WTC11 (cell line): ENCODE measurements around the gene HSPB6. TPM values are rescaled to one million over a fixed set of nuclear protein-coding genes. Genes with fewer than 3 reads are reported as not detected.
A peak's percentile ranks its signal among the peaks of the same experiment; 100 is the strongest.

ENCODE experiments used
- ATAC-seq: fragments of 200-7000 bp; cut with Tn5 transposase; 2 replicates; pipeline ENCODE4 v1.10.0; 2021; ENCODE audit warnings: mild to moderate bottlenecking, moderate library complexity
- CTCF ChIA-PET: fragments of 300-600 bp; sonication (Branson Sonifier 250); formaldehyde crosslinking; loops from one replicate; lab custom pipeline; 2021; ENCODE audit warnings: antibody characterized with exemption; lab: Charles Lee
- POLR2A ChIA-PET: fragments of 350-600 bp; sonication (Branson Sonifier 250); formaldehyde crosslinking; loops from one replicate; lab custom pipeline; 2021; ENCODE audit warnings: antibody characterized with exemption; lab: Charles Lee
- DNase-seq: peaks from one replicate; pipeline ENCODE4 v3.0.0; 2021; ENCODE audit warnings: low spot score
- H3K27ac Mint-ChIP-seq: 2 replicates; pipeline ENCODE4 v1.8.0; 2021; ENCODE audit warnings: mixed read lengths
- H3K27me3 Mint-ChIP-seq: 2 replicates; pipeline ENCODE4 v1.8.0; 2021; ENCODE audit warnings: low read depth, mild to moderate bottlenecking, moderate library complexity, mixed read lengths
- H3K36me3 Mint-ChIP-seq: 2 replicates; pipeline ENCODE4 v1.8.0; 2021; ENCODE audit warnings: mixed read lengths
- H3K4me1 Mint-ChIP-seq: 2 replicates; pipeline ENCODE4 v1.8.0; 2022; ENCODE audit warnings: mixed read lengths
- H3K4me3 Mint-ChIP-seq: 2 replicates; pipeline ENCODE4 v1.8.0; 2021; ENCODE audit warnings: mild to moderate bottlenecking, moderate library complexity, mixed read lengths
- H3K9me3 Mint-ChIP-seq: 2 replicates; pipeline ENCODE4 v1.8.0; 2021; ENCODE audit warnings: mixed read lengths
- ARID4B ChIP-seq: sonication (generic); formaldehyde crosslinking; IDR thresholded peaks from 2 replicates; pipeline ENCODE4 v1.8.0; 2023; ENCODE audit warnings: missing genetic modification reagents, mild to moderate bottlenecking, borderline replicate concordance
- HMGA2 ChIP-seq: fragments of 250-450 bp; sonication (Bioruptor Pico); IDR thresholded peaks from 2 replicates; pipeline ENCODE4 v1.4.0; 2021; ENCODE audit warnings: mild to moderate bottlenecking, moderate library complexity
- IRF1 ChIP-seq: sonication (generic); formaldehyde crosslinking; IDR thresholded peaks from 2 replicates; pipeline ENCODE4 v1.8.0; 2023; ENCODE audit warnings: missing genetic modification reagents
- NR3C1 ChIP-seq: sonication (generic); formaldehyde crosslinking; conservative IDR thresholded peaks from 2 replicates; pipeline ENCODE4 v1.8.1; 2023; ENCODE audit warnings: low read depth, mild to moderate bottlenecking, missing genetic modification reagents
- PRDM15 ChIP-seq: sonication (generic); formaldehyde crosslinking; IDR thresholded peaks from 2 replicates; pipeline ENCODE4 v1.8.0; 2022; ENCODE audit warnings: missing genetic modification reagents
- RELA ChIP-seq: sonication (generic); formaldehyde crosslinking; IDR thresholded peaks from 2 replicates; pipeline ENCODE4 v1.8.1; 2022; ENCODE audit warnings: missing genetic modification reagents, mild to moderate bottlenecking, borderline replicate concordance
- ZNF232 ChIP-seq: sonication (generic); formaldehyde crosslinking; IDR thresholded peaks from 2 replicates; pipeline ENCODE4 v1.8.0; 2022; ENCODE audit warnings: mild to moderate bottlenecking, missing genetic modification reagents
- ZNF423 ChIP-seq: fragments of 250-450 bp; sonication (Bioruptor Pico); IDR thresholded peaks from 2 replicates; pipeline ENCODE4 v2.1.2; 2022; ENCODE audit warnings: mild to moderate bottlenecking, moderate library complexity
- ZNF671 ChIP-seq: fragments of 250-450 bp; sonication (Bioruptor Pico); IDR thresholded peaks from 2 replicates; pipeline ENCODE4 v1.8.0; 2021; ENCODE audit warnings: mild to moderate bottlenecking
- total RNA-seq: library from RNA; stranded (reverse); gene quantifications from 3 replicates; pipeline ENCODE4 v1.2.3, GENCODE V29; 2021
- TF ChIP-seq, protein P1 (sequence below): sonication (generic); formaldehyde crosslinking; IDR thresholded peaks from 2 replicates; pipeline ENCODE4 v1.8.1; 2023; ENCODE audit warnings: mild to moderate bottlenecking, missing genetic modification reagents, moderate library complexity
- TF ChIP-seq, protein P2 (sequence below): sonication (generic); formaldehyde crosslinking; conservative IDR thresholded peaks from 2 replicates; pipeline ENCODE4 v1.8.1; 2023; ENCODE audit warnings: mild to moderate bottlenecking, low read depth, missing genetic modification reagents, moderate library complexity
- TF ChIP-seq, protein P3 (sequence below): sonication (generic); formaldehyde crosslinking; IDR thresholded peaks from 2 replicates; pipeline ENCODE4 v1.8.0; 2022; ENCODE audit warnings: mild to moderate bottlenecking, missing genetic modification reagents
- TF ChIP-seq, protein P4 (sequence below): fragments of 200-600 bp; IDR thresholded peaks from 2 replicates; pipeline ENCODE4 v1.8.0; 2022; ENCODE audit warnings: antibody characterized with exemption
- TF ChIP-seq, protein P5 (sequence below): sonication (generic); formaldehyde crosslinking; IDR thresholded peaks from 2 replicates; pipeline ENCODE4 v1.8.0; 2022; ENCODE audit warnings: mild to moderate bottlenecking, missing genetic modification reagents

The HSPB6 gene
- total RNA-seq, 1 experiment from 2014 or later: 1.7 TPM

DNA sequence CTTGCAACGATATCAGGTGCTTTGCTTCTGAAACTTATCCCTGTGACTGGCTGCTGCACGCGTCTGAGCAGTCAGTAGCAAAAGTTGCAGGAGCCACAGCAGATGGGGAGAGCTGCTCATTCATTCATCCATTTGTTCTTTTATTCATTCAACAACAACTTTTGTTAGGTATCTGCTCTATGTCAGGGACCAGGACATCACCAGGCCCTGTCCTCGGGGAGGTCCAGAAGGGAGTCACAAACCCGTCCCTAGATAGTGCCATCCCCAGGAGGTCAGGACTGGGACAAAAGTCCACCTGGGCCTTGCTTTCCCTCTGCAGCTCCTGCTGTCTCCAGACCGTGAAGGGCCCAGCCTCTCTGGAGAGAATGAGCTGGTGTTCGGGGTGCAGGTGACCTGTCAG, 21.1 kb upstream of the HSPB6 start:
- ChIA-PET CTCF (interaction anchor here (0.5 to 1.4 kb wide), 3 partner anchors 30 to 624 kb away, joined by 3 to 5 read pairs (median 3); partner anchors contain the start of genes FXYD5 and LIN37), POLR2A (no interaction called here)
- ATAC-seq (no peak), DNase-seq (no peak)
- Mint-ChIP-seq H3K4me3 (peak overlapping the region; percentile 70; the same call in 1 of the 2 replicates), H3K27ac (no peak overlapping the region), H3K27me3 (peaks cover 23% of the 10 kb centered on the region), H3K9me3 (no peaks in the 10 kb centered on the region), H3K4me1 (peaks cover 38% of the 10 kb centered on the region), H3K36me3 (no peaks in the 10 kb centered on the region)
- TF ChIP-seq, protein P1, sequence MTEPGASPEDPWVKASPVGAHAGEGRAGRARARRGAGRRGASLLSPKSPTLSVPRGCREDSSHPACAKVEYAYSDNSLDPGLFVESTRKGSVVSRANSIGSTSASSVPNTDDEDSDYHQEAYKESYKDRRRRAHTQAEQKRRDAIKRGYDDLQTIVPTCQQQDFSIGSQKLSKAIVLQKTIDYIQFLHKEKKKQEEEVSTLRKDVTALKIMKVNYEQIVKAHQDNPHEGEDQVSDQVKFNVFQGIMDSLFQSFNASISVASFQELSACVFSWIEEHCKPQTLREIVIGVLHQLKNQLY: no peak
- TF ChIP-seq ZNF671 (CRISPR knock-in tag): no peak
- no peak for TF ChIP-seq NR3C1
- TF ChIP-seq ZNF423: no peak
- TF ChIP-seq RELA: no peak
- TF ChIP-seq, protein P2, sequence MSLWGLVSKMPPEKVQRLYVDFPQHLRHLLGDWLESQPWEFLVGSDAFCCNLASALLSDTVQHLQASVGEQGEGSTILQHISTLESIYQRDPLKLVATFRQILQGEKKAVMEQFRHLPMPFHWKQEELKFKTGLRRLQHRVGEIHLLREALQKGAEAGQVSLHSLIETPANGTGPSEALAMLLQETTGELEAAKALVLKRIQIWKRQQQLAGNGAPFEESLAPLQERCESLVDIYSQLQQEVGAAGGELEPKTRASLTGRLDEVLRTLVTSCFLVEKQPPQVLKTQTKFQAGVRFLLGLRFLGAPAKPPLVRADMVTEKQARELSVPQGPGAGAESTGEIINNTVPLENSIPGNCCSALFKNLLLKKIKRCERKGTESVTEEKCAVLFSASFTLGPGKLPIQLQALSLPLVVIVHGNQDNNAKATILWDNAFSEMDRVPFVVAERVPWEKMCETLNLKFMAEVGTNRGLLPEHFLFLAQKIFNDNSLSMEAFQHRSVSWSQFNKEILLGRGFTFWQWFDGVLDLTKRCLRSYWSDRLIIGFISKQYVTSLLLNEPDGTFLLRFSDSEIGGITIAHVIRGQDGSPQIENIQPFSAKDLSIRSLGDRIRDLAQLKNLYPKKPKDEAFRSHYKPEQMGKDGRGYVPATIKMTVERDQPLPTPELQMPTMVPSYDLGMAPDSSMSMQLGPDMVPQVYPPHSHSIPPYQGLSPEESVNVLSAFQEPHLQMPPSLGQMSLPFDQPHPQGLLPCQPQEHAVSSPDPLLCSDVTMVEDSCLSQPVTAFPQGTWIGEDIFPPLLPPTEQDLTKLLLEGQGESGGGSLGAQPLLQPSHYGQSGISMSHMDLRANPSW (CRISPR knock-in tag): no peak
- TF ChIP-seq, protein P3, sequence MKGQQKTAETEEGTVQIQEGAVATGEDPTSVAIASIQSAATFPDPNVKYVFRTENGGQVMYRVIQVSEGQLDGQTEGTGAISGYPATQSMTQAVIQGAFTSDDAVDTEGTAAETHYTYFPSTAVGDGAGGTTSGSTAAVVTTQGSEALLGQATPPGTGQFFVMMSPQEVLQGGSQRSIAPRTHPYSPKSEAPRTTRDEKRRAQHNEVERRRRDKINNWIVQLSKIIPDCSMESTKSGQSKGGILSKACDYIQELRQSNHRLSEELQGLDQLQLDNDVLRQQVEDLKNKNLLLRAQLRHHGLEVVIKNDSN: no peak
- no peak for TF ChIP-seq HMGA2
- TF ChIP-seq ARID4B (CRISPR knock-in tag): no peak
- TF ChIP-seq PRDM15 (CRISPR knock-in tag): no peak
- TF ChIP-seq, protein P4, sequence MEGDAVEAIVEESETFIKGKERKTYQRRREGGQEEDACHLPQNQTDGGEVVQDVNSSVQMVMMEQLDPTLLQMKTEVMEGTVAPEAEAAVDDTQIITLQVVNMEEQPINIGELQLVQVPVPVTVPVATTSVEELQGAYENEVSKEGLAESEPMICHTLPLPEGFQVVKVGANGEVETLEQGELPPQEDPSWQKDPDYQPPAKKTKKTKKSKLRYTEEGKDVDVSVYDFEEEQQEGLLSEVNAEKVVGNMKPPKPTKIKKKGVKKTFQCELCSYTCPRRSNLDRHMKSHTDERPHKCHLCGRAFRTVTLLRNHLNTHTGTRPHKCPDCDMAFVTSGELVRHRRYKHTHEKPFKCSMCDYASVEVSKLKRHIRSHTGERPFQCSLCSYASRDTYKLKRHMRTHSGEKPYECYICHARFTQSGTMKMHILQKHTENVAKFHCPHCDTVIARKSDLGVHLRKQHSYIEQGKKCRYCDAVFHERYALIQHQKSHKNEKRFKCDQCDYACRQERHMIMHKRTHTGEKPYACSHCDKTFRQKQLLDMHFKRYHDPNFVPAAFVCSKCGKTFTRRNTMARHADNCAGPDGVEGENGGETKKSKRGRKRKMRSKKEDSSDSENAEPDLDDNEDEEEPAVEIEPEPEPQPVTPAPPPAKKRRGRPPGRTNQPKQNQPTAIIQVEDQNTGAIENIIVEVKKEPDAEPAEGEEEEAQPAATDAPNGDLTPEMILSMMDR: no peak
- no peak for TF ChIP-seq IRF1 (CRISPR knock-in tag)
- no peak for TF ChIP-seq ZNF232 (CRISPR knock-in tag)
- TF ChIP-seq, protein P5, sequence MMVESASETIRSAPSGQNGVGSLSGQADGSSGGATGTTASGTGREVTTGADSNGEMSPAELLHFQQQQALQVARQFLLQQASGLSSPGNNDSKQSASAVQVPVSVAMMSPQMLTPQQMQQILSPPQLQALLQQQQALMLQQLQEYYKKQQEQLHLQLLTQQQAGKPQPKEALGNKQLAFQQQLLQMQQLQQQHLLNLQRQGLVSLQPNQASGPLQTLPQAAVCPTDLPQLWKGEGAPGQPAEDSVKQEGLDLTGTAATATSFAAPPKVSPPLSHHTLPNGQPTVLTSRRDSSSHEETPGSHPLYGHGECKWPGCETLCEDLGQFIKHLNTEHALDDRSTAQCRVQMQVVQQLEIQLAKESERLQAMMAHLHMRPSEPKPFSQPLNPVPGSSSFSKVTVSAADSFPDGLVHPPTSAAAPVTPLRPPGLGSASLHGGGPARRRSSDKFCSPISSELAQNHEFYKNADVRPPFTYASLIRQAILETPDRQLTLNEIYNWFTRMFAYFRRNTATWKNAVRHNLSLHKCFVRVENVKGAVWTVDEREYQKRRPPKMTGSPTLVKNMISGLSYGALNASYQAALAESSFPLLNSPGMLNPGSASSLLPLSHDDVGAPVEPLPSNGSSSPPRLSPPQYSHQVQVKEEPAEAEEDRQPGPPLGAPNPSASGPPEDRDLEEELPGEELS (CRISPR knock-in tag): no peak
